H9 (cell line): ENCODE data around the gene CUBN. TPM values are rescaled to one million over a fixed set of nuclear protein-coding genes. Genes with fewer than 3 reads are reported as not detected.

Source experiments
- DNase-seq: peaks from one replicate; pipeline ENCODE4 v3.0.0-alpha.2; 2017
- H2AFZ ChIP-seq: one replicate; pipeline ENCODE4 v1.6.1; 2013; ENCODE audit warnings: mild to moderate bottlenecking, low read length, control low read depth, moderate library complexity
- H2AK5ac ChIP-seq: 2 replicates; pipeline ENCODE4 v1.6.1; 2013; ENCODE audit warnings: low read length, control low read depth, mixed read lengths; ENCODE audit not compliant: insufficient read length
- H2BK120ac ChIP-seq: one replicate; pipeline ENCODE4 v1.6.1; 2013; ENCODE audit warnings: low read depth, mild to moderate bottlenecking, low read length, control low read depth, inconsistent platforms; ENCODE audit not compliant: poor library complexity, severe bottlenecking
- H2BK12ac ChIP-seq: 2 replicates; pipeline ENCODE4 v1.6.1; 2013; ENCODE audit warnings: low read length, control low read depth, mixed read lengths, low read depth; ENCODE audit not compliant: insufficient read length
- H2BK15ac ChIP-seq: 2 replicates; pipeline ENCODE4 v1.6.1; 2013; ENCODE audit warnings: low read depth, low read length, control low read depth
- H2BK20ac ChIP-seq: one replicate; pipeline ENCODE4 v1.6.1; 2013; ENCODE audit warnings: low read depth, mild to moderate bottlenecking, low read length, control low read depth, inconsistent platforms; ENCODE audit not compliant: poor library complexity, severe bottlenecking
- H2BK5ac ChIP-seq: 2 replicates; pipeline ENCODE4 v1.6.1; 2013; ENCODE audit warnings: low read length, control low read depth, mixed read lengths; ENCODE audit not compliant: insufficient read length
- H3K14ac ChIP-seq: 2 replicates; pipeline ENCODE4 v1.6.1; 2013; ENCODE audit warnings: low read length, control low read depth; ENCODE audit not compliant: insufficient read depth
- H3K18ac ChIP-seq: 2 replicates; pipeline ENCODE4 v1.6.1; 2013; ENCODE audit warnings: low read depth, mild to moderate bottlenecking, mixed read lengths, low read length, control low read depth; ENCODE audit not compliant: insufficient read length
- H3K23ac ChIP-seq: 2 replicates; pipeline ENCODE4 v1.6.1; 2013; ENCODE audit warnings: low read length, control low read depth, mixed read lengths, low read depth; ENCODE audit not compliant: insufficient read length
- H3K23me2 ChIP-seq: 2 replicates; pipeline ENCODE4 v1.6.1; 2013; ENCODE audit warnings: low read depth, mild to moderate bottlenecking, mixed read lengths, low read length, control low read depth; ENCODE audit not compliant: insufficient read length, poor library complexity, severe bottlenecking
- H3K27ac ChIP-seq: 2 replicates; pipeline ENCODE4 v1.5.1; 2013; ENCODE audit warnings: low read length, control low read depth, mixed read lengths, low read depth; ENCODE audit not compliant: insufficient read length
- H3K27me3 ChIP-seq: 2 replicates; pipeline ENCODE4 v1.6.1; 2013; ENCODE audit warnings: low read length, control low read depth, inconsistent platforms; ENCODE audit not compliant: insufficient read depth
- H3K4ac ChIP-seq: 2 replicates; pipeline ENCODE4 v1.6.1; 2013; ENCODE audit warnings: low read depth, mild to moderate bottlenecking, control low read depth, inconsistent platforms, low read length, moderate library complexity
- H3K4me1 ChIP-seq: 2 replicates; pipeline ENCODE4 v1.6.1; 2013; ENCODE audit warnings: low read length, control low read depth, inconsistent platforms; ENCODE audit not compliant: insufficient read depth
- H3K4me2 ChIP-seq: 2 replicates; pipeline ENCODE4 v1.6.1; 2013; ENCODE audit warnings: low read length, control low read depth, mixed read lengths; ENCODE audit not compliant: insufficient read length, insufficient read depth
- H3K56ac ChIP-seq: 2 replicates; pipeline ENCODE4 v1.6.1; 2013; ENCODE audit warnings: low read depth, mild to moderate bottlenecking, mixed read lengths, low read length, control low read depth; ENCODE audit not compliant: insufficient read length
- H3K79me1 ChIP-seq: 2 replicates; pipeline ENCODE4 v1.6.1; 2013; ENCODE audit warnings: low read depth, mild to moderate bottlenecking, moderate library complexity, low read length, control low read depth, inconsistent platforms; ENCODE audit not compliant: insufficient read depth, poor library complexity, severe bottlenecking
- H3K79me2 ChIP-seq: 2 replicates; pipeline ENCODE4 v1.6.1; 2013; ENCODE audit warnings: low read length, control low read depth, inconsistent platforms; ENCODE audit not compliant: insufficient read depth
- H3K9ac ChIP-seq: 2 replicates; pipeline ENCODE4 v1.6.1; 2013; ENCODE audit warnings: low read length, control low read depth, mixed read lengths; ENCODE audit not compliant: insufficient read length; ENCODE audit errors: extremely low read depth
- H3K9me3 ChIP-seq: one replicate; pipeline ENCODE4 v1.6.1; 2013; ENCODE audit warnings: low read depth, low read length, inconsistent platforms; ENCODE audit not compliant: control insufficient read depth
- H3T11ph ChIP-seq: one replicate; pipeline ENCODE4 v1.6.1; 2013; ENCODE audit warnings: mild to moderate bottlenecking, low read length, control low read depth, inconsistent platforms
- H4K20me1 ChIP-seq: one replicate; pipeline ENCODE4 v1.6.1; 2013; ENCODE audit not compliant: control insufficient read depth, insufficient read length, insufficient read depth
- H4K5ac ChIP-seq: 2 replicates; pipeline ENCODE4 v1.6.1; 2013; ENCODE audit warnings: low read depth, mild to moderate bottlenecking, mixed read lengths, low read length, control low read depth; ENCODE audit not compliant: insufficient read length
- H4K8ac ChIP-seq: replicated peaks from 2 replicates; pipeline ENCODE4 v1.6.1; 2013; ENCODE audit warnings: low read length, control low read depth, mixed read lengths, low read depth; ENCODE audit not compliant: insufficient read length
- H4K91ac ChIP-seq: 2 replicates; pipeline ENCODE4 v1.6.1; 2013; ENCODE audit warnings: low read depth, mild to moderate bottlenecking, moderate library complexity, mixed read lengths, low read length, control low read depth; ENCODE audit not compliant: insufficient read length
- H3K27ac Mint-ChIP-seq, 3 experiments: 2 replicates in 2 of 3; 3 replicates in 1 of 3; pipeline ENCODE4 v1.8.0; 2020 to 2021; ENCODE audit warnings: mixed read lengths in 3 of 3, mild to moderate bottlenecking in 1 of 3, moderate library complexity in 1 of 3
- H3K27me3 Mint-ChIP-seq: 2 replicates; pipeline ENCODE4 v1.8.0; 2021; ENCODE audit warnings: low read depth, mild to moderate bottlenecking, moderate library complexity, mixed read lengths
- H3K36me3 Mint-ChIP-seq, 3 experiments: 2 replicates in 2 of 3; 3 replicates in 1 of 3; pipeline ENCODE4 v1.8.0; 2020 to 2021; ENCODE audit warnings: low read depth in 3 of 3, mixed read lengths in 3 of 3; ENCODE audit not compliant: insufficient read depth in 1 of 3
- H3K4me1 Mint-ChIP-seq, 2 experiments: 2 replicates each; pipeline ENCODE4 v1.8.0; 2020; ENCODE audit warnings: mixed read lengths in 2 of 2
- H3K4me3 Mint-ChIP-seq, 2 experiments: 2 replicates in 1 of 2; 3 replicates in 1 of 2; pipeline ENCODE4 v1.8.0; 2020 to 2021; ENCODE audit warnings: mild to moderate bottlenecking in 2 of 2, mixed read lengths in 2 of 2, moderate library complexity in 1 of 2
- H3K9me3 Mint-ChIP-seq, 2 experiments: 2 replicates in 1 of 2; 3 replicates in 1 of 2; pipeline ENCODE4 v1.8.0; 2020; ENCODE audit warnings: mild to moderate bottlenecking in 2 of 2, mixed read lengths in 2 of 2, moderate library complexity in 1 of 2
- WGBS: extraction: QIAGEN DNeasy Blood & Tissue Kit; methylation state at CpG from one replicate; pipeline ENCODE4 v1.1.7; 2013; ENCODE audit warnings: missing lambda C conversion rate, low lambda C conversion rate, mixed read lengths; ENCODE audit not compliant: insufficient read length; ENCODE audit errors: extremely low coverage; 5-methylcytosine and 5-hydroxymethylcytosine counted together
- total RNA-seq: library from RNA; stranded (reverse); gene quantifications from 2 replicates; pipeline ENCODE4 v1.2.1, GENCODE V29; 2021
- TF ChIP-seq, protein P1 (sequence below): fragments of 200-600 bp; sonication (generic); conservative IDR thresholded peaks from 3 replicates; pipeline ENCODE4 v1.8.0; 2021; ENCODE audit warnings: antibody characterized with exemption, mild to moderate bottlenecking

The CUBN gene
- total RNA-seq, 1 experiment from 2014 or later, result 0.26 TPM

DNA sequence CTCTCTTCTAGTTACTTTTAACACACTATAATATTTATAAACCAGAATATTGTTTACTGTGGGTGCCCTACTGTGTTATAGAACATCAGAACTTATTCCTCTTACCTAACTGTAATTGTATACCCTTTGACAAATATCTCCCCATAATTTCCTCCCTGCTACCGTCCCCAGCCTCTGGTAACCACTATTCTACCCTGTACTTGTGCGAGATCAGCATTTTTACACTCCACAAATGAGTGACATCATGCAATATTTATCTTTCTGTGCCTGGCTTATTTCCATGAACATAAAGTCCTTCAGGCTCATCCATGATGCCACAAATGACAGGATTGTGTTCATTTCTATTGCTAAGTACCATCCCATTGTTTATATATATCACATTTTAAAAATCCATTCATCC lies 172.6 kb downstream of the CUBN start:
- TF ChIP-seq, protein P1, sequence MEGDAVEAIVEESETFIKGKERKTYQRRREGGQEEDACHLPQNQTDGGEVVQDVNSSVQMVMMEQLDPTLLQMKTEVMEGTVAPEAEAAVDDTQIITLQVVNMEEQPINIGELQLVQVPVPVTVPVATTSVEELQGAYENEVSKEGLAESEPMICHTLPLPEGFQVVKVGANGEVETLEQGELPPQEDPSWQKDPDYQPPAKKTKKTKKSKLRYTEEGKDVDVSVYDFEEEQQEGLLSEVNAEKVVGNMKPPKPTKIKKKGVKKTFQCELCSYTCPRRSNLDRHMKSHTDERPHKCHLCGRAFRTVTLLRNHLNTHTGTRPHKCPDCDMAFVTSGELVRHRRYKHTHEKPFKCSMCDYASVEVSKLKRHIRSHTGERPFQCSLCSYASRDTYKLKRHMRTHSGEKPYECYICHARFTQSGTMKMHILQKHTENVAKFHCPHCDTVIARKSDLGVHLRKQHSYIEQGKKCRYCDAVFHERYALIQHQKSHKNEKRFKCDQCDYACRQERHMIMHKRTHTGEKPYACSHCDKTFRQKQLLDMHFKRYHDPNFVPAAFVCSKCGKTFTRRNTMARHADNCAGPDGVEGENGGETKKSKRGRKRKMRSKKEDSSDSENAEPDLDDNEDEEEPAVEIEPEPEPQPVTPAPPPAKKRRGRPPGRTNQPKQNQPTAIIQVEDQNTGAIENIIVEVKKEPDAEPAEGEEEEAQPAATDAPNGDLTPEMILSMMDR, result no peak
- DNase-seq, result no peak
- Histone ChIP-seq H3K9ac (no peak overlapping the region), H3K27me3 (no peaks in the 10 kb centered on the region), H2BK15ac (no peak overlapping the region), H3K79me2 (no peaks in the 10 kb centered on the region), H3K14ac (no peak overlapping the region), H2BK120ac (no peak overlapping the region), H2AFZ (no peak overlapping the region), H3K18ac (no peak overlapping the region), H4K5ac (no peak overlapping the region), H3K27ac (no peak overlapping the region), H4K91ac (no peak overlapping the region), H3K23me2 (no peaks in the 10 kb centered on the region), H3K79me1 (no peaks in the 10 kb centered on the region), H4K8ac (no peak overlapping the region), H3K56ac (no peak overlapping the region), H2BK5ac (no peak overlapping the region), H2BK20ac (no peak overlapping the region), H2AK5ac (no peak overlapping the region), H3K4me2 (no peak overlapping the region), H3K4me1 (no peaks in the 10 kb centered on the region), H3K9me3 (no peaks in the 10 kb centered on the region), H3T11ph (no peak overlapping the region), H4K20me1 (no peaks in the 10 kb centered on the region), H3K4ac (no peak overlapping the region), H3K23ac (no peak overlapping the region), H2BK12ac (no peak overlapping the region)
- H3K4me1 Mint-ChIP-seq, result peaks cover 3 to 7% of the 10 kb centered on the region in 2 experiments; a peak in 3 of 4 replicates
- WGBS, result no CpG with 5 or more reads among the region's 2 CpGs
- H3K27me3 Mint-ChIP-seq, result peaks cover 2% of the 10 kb centered on the region; the same call in 1 of the 2 replicates
- no peaks in the 10 kb centered on the region; a peak in 1 of 7 replicates for H3K36me3 Mint-ChIP-seq
- H3K27ac Mint-ChIP-seq, result no peak overlapping the region
- no peaks in the 10 kb centered on the region for H3K9me3 Mint-ChIP-seq
- H3K4me3 Mint-ChIP-seq, result no peak overlapping the region
